ENCODE results near the gene ITIH4.

DNA sequence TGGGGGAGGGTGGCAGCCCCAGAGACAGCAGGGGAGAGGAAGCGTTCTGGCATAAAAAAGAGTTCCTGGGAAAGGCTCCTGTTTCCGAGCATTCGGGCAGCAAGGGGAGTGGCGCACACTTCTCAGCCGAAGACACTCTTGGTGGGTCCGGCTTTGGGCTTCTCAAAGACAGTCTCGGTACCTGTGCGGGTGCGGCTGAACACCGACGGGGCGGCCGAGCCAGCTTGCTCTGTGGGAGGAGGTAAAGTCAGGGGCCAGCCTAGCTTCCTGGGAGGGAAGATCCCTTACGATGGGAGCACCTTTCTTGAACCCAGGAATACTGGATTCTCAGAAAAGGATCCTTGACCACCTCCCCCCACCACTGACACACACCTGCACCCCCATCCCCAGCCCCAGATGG lies 2.7 kb upstream of the ITIH4 start:
- TF ChIP-seq SP1 (IDR thresholded peaks at IDR 0.05) (no peak), BHLHE40 (IDR thresholded peaks at IDR 0.05; ENCODE audit: borderline replicate concordance) (no peak), SUZ12 (IDR thresholded peaks at IDR 0.05) (no peak), FOXM1 (IDR thresholded peaks at IDR 0.05; ENCODE audit: borderline replicate concordance) (no peak)
